ENCODE measurements around the gene GLUD2. TPM values are rescaled to one million over a fixed set of nuclear protein-coding genes. Genes with fewer than 3 reads are reported as not detected.

Gene GLUD2
- total RNA-seq, 1 experiment from 2014 or later, result 0.22 TPM

DNA sequence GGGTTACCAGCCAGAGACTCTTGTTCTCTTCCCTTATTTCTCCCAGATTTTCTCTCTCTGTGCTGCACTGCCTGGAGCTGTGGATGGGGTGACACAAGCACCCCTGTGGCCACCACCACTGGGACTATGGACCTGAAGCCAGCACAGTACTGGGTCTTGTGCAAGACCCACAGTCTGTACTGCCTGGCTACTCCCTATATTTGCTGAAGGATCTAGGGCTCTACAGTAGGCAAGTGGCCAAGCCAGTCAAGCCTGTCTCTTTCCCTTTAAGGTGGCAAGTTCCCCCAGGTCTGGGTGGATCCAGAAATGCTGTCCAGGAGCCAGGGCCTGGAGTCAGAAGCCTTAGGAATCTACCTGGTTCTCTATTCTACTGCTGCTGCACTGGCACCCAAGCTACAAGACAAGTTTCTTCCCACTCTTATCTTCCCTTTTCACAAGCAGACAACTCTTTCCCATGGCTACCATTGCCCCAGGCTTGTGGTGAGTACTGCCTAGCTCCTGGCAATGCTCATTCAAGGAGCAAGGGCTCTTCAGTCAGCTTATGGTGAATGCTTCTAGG, 33.4 kb upstream of the GLUD2 start (continued):
- TF ChIP-seq, protein P1, sequence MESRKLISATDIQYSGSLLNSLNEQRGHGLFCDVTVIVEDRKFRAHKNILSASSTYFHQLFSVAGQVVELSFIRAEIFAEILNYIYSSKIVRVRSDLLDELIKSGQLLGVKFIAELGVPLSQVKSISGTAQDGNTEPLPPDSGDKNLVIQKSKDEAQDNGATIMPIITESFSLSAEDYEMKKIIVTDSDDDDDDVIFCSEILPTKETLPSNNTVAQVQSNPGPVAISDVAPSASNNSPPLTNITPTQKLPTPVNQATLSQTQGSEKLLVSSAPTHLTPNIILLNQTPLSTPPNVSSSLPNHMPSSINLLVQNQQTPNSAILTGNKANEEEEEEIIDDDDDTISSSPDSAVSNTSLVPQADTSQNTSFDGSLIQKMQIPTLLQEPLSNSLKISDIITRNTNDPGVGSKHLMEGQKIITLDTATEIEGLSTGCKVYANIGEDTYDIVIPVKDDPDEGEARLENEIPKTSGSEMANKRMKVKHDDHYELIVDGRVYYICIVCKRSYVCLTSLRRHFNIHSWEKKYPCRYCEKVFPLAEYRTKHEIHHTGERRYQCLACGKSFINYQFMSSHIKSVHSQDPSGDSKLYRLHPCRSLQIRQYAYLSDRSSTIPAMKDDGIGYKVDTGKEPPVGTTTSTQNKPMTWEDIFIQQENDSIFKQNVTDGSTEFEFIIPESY (IDR thresholded peaks at IDR 0.05; ENCODE audit: extremely low read depth, insufficient replicate concordance, low read length), result no peak

DNA sequence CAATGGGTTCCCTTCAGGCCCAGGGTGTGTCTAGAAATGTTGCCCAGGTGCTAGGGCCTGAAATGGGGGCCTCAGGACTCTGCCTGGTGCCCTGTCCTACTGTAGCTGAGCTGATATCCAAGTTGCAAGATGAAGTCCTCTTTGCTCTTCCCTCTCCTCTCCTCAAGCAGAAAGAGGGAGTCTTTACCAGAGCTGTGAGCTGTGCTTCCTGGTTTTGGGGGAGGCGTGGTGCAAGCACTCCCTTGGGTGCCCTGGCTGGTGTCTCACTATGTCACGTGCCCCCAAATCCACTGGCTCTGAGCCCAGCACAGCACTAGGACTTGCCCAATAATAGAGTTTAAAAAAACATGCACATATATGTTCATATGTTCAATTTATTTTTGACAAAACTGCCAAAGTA, 32.6 kb upstream of the GLUD2 start:
- no peak overlapping the region for H3K4me3 ChIP-seq (replicated peaks in 1 of 2; ENCODE audit: low read depth in 1 of 2, low read length in 2 of 2)
- CTCF ChIA-PET, result no interaction called here

More for the DNA sequence above, 32.6 kb upstream of the GLUD2 start:
- DNase-seq (ENCODE audit: low read depth, low spot score), result no peak
- Histone ChIP-seq H4K20me1 (ENCODE audit: insufficient read depth) (no peaks in the 10 kb centered on the region), H3K9me2 (ENCODE audit: insufficient read depth) (no peaks in the 10 kb centered on the region), H2AFZ (ENCODE audit: low read depth, low read length, poor library complexity, severe bottlenecking) (no peak overlapping the region), H3K79me2 (ENCODE audit: insufficient read depth, low read length) (no peaks in the 10 kb centered on the region), H3K27me3 (ENCODE audit: insufficient read depth, low read length) (no peaks in the 10 kb centered on the region), H3K4me1 (ENCODE audit: control insufficient read depth in 1 of 2, insufficient read depth in 2 of 2, low read length in 2 of 2) (no peaks in the 10 kb centered on the region), H3K9ac (ENCODE audit: low read length) (no peak overlapping the region), H3K27ac (ENCODE audit: low read depth, low read length) (no peak overlapping the region), H3K4me2 (ENCODE audit: low read length) (no peak overlapping the region), H3K36me3 (ENCODE audit: control insufficient read depth in 1 of 2, insufficient read depth in 2 of 2, low read length in 2 of 2) (no peaks in the 10 kb centered on the region), H3K9me3 (ENCODE audit: control insufficient read depth in 1 of 2, insufficient read depth in 1 of 2, low read depth in 1 of 2, low read length in 2 of 2) (no peaks in the 10 kb centered on the region)
- intact Hi-C loops (cut with micrococcal nuclease), result no loop called here
- no TSS peak for BruUV-seq (replicated peaks)
- TF ChIP-seq EGR1 (IDR thresholded peaks at IDR 0.05; ENCODE audit: low read depth), result no peak
- TF ChIP-seq, protein P2, sequence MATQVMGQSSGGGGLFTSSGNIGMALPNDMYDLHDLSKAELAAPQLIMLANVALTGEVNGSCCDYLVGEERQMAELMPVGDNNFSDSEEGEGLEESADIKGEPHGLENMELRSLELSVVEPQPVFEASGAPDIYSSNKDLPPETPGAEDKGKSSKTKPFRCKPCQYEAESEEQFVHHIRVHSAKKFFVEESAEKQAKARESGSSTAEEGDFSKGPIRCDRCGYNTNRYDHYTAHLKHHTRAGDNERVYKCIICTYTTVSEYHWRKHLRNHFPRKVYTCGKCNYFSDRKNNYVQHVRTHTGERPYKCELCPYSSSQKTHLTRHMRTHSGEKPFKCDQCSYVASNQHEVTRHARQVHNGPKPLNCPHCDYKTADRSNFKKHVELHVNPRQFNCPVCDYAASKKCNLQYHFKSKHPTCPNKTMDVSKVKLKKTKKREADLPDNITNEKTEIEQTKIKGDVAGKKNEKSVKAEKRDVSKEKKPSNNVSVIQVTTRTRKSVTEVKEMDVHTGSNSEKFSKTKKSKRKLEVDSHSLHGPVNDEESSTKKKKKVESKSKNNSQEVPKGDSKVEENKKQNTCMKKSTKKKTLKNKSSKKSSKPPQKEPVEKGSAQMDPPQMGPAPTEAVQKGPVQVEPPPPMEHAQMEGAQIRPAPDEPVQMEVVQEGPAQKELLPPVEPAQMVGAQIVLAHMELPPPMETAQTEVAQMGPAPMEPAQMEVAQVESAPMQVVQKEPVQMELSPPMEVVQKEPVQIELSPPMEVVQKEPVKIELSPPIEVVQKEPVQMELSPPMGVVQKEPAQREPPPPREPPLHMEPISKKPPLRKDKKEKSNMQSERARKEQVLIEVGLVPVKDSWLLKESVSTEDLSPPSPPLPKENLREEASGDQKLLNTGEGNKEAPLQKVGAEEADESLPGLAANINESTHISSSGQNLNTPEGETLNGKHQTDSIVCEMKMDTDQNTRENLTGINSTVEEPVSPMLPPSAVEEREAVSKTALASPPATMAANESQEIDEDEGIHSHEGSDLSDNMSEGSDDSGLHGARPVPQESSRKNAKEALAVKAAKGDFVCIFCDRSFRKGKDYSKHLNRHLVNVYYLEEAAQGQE (IDR thresholded peaks at IDR 0.05; ENCODE audit: low read depth), result no peak
- TF ChIP-seq TCF7L2 (IDR thresholded peaks at IDR 0.05; ENCODE audit: borderline replicate concordance, extremely low read depth, insufficient read depth, insufficient read length), result no peak
- TF ChIP-seq EZH2phosphoT487 (IDR thresholded peaks at IDR 0.05; ENCODE audit: borderline replicate concordance), result no peak
- TF ChIP-seq, protein P1 (IDR thresholded peaks at IDR 0.05; ENCODE audit: extremely low read depth, insufficient replicate concordance, low read length), result no peak
- no peak for TF ChIP-seq ELF1 (IDR thresholded peaks at IDR 0.05; ENCODE audit: borderline replicate concordance, low read depth)
- ChIA-PET POLR2A (no interaction called here), RAD21 (ENCODE audit: low non-redundant PET in 1 of 2, low total read pairs in 2 of 2, uncharacterized antibody in 2 of 2, unreplicated experiment in 2 of 2) (no interaction called here)
- no peak for ATAC-seq
